Thyroid gland (tissue), 4 donors: ENCODE measurements around the gene CSH1. TPM values are rescaled to one million over a fixed set of nuclear protein-coding genes. Genes with fewer than 3 reads are reported as not detected.
"Not testable (repeated sequence)": the region's sequence is repeated elsewhere in the genome, so short reads cannot be mapped to it uniquely, and the experiment has no call there.

Experiments used
- DNase-seq, 2 donors: peaks; one replicate each; pipeline ENCODE4 v3.0.0-alpha.2; 2019
- H3K27ac ChIP-seq, 3 donors: fragments of 200-600 bp; sonication (generic); 1 replicate in 2 of 3; 2 replicates in 1 of 3; pipeline ENCODE4 v1.5.1; 2016 to 2019; ENCODE audit warnings: mild to moderate bottlenecking in 1 of 3, moderate library complexity in 1 of 3
- H3K27me3 ChIP-seq: fragments of 200-600 bp; sonication (generic); one replicate; pipeline ENCODE4 v1.5.1; 2019
- H3K36me3 ChIP-seq, 2 donors: fragments of 200-600 bp; sonication (generic); one replicate each; pipeline ENCODE4 v1.5.1; 2016 to 2019
- H3K4me1 ChIP-seq, 2 donors: fragments of 200-600 bp; sonication (generic); one replicate each; pipeline ENCODE4 v1.5.1; 2017 to 2019
- H3K4me3 ChIP-seq, 3 donors: fragments of 200-600 bp; sonication (generic); replicated peaks in 1 of 3; 1 replicate in 2 of 3; 2 replicates in 1 of 3; pipeline ENCODE4 v1.5.1; 2016; ENCODE audit warnings: mild to moderate bottlenecking in 1 of 3
- H3K9me3 ChIP-seq: fragments of 200-600 bp; sonication (generic); one replicate; pipeline ENCODE4 v1.5.1; 2017
- POLR2A ChIP-seq, 2 donors: fragments of 450-650 bp; IDR thresholded peaks; one replicate each; pipeline ENCODE4 v1.6.1; 2017; ENCODE audit warnings: antibody characterized with exemption in 2 of 2, mild to moderate bottlenecking in 2 of 2, moderate library complexity in 1 of 2
- WGBS, 2 donors: methylation state at CpG; one replicate each; pipeline ENCODE4 v1.1.5; 2017; 5-methylcytosine and 5-hydroxymethylcytosine counted together
- intact Hi-C: fragments of 100-400 bp; cut with DNase I; formaldehyde crosslinking; loops from one replicate; pipeline ENCODE4 v1.15.1; 2023
- total RNA-seq, 4 donors: library from RNA; depleted of rRNA; stranded (reverse); fragments of >200 nt; gene quantifications; one replicate each; pipeline ENCODE4 v1.2.3, GENCODE V29; 2016
- TF ChIP-seq, protein P1 (sequence below), 6 experiments: fragments of 200-600 bp in 3 of 6; fragments of 450-650 bp in 3 of 6; sonication (generic) in 3 of 6; IDR thresholded peaks; one replicate each; pipeline ENCODE4 v1.5.1; 2016 to 2019; ENCODE audit warnings: antibody characterized with exemption in 6 of 6, mild to moderate bottlenecking in 2 of 6, inconsistent platforms in 1 of 6, moderate library complexity in 1 of 6

The CSH1 gene
- total RNA-seq, 4 donors from 2014 or later, result not detected

DNA sequence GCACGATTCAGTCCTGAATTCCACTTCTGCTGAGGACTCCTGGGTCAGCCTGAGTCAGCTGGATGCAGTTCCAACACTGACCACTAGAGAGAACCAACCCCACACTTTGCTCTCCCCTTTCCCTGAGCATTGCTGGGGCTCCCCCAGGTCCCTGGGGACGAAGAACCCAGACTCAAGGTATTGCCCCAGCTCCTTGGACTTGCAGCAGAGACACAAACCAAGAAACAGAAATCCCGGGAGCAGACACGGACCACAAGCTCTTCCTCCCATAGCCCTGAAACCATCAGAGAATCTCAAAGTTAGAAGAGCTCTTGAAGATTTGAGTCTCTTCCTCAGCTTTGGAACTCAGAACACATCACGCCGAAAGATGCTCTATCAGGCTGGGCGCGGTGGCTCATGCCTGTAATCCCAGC lies 22.9 kb upstream of the CSH1 start:
- H3K27ac ChIP-seq, result no peak overlapping the region
- H3K9me3 ChIP-seq, result no peaks in the 10 kb centered on the region
- no peak overlapping the region for H3K4me3 ChIP-seq
- TF ChIP-seq, protein P1, sequence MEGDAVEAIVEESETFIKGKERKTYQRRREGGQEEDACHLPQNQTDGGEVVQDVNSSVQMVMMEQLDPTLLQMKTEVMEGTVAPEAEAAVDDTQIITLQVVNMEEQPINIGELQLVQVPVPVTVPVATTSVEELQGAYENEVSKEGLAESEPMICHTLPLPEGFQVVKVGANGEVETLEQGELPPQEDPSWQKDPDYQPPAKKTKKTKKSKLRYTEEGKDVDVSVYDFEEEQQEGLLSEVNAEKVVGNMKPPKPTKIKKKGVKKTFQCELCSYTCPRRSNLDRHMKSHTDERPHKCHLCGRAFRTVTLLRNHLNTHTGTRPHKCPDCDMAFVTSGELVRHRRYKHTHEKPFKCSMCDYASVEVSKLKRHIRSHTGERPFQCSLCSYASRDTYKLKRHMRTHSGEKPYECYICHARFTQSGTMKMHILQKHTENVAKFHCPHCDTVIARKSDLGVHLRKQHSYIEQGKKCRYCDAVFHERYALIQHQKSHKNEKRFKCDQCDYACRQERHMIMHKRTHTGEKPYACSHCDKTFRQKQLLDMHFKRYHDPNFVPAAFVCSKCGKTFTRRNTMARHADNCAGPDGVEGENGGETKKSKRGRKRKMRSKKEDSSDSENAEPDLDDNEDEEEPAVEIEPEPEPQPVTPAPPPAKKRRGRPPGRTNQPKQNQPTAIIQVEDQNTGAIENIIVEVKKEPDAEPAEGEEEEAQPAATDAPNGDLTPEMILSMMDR (IDR thresholded peaks at IDR 0.05), result peak; percentile 90 to 96 (median 94)
- no peak for TF ChIP-seq POLR2A (IDR thresholded peaks at IDR 0.05)
- H3K36me3 ChIP-seq, result no peaks in the 10 kb centered on the region
- intact Hi-C loops, result loop anchor here (5.0 kb wide), 1 partner anchor 108 kb away; no protein-coding TSS in a partner anchor
- peak; percentile 51 to 54 for DNase-seq
- 39 to 45% methylated on average over 8 of the region's 8 CpGs for WGBS, 2 donors
- no peaks in the 10 kb centered on the region for H3K27me3 ChIP-seq
- H3K4me1 ChIP-seq, result no peaks in the 10 kb centered on the region

DNA sequence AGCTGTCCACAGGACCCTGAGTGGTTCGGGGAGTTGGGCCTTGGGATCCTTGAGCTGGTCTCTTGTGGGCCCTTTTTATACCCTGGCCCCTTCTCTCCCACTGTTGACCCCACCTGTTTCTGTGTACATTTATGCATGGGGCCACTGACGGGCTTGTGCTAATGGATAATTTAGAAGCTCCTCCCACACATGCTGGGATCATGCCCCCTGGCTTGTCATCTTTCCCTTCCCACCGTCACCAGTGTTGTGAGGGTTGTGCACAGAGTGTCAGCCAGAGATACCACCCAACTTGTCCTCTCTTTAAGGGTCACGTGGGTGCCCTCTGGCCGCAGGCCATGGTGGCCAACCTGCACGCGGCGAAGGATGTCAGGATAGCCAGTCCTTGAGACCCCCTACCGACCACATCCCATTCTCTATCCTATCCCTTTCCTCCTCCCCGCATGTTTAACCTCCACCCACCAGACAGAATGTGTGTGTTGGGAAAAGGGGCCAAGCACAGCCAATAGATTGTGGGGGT lies 22.5 kb upstream of the CSH1 start, which contains the start of gene GH1:
TSS of gene GH1 (minus strand) at position 51 of the 517 bp plus-strand sequence. CDS start 63 bp downstream, outside the sequence.
- DNase-seq, H3K4me1 ChIP-seq, H3K4me3 ChIP-seq, H3K27ac ChIP-seq, H3K27me3 ChIP-seq, H3K9me3 ChIP-seq, H3K36me3 ChIP-seq: not testable (repeated sequence)
- intact Hi-C loops, result loop anchor here (5.0 kb wide), 1 partner anchor 108 kb away; no protein-coding TSS in a partner anchor
- 56 to 60% methylated on average over 10 of the region's 10 CpGs for WGBS, 2 donors

- H3K9me3 ChIP-seq, result no peaks in the 10 kb centered on the region
- intact Hi-C loops, result loop anchor here (5.0 kb wide), 1 partner anchor 109 kb away; no protein-coding TSS in a partner anchor
- WGBS, 2 donors, result 71 to 77% methylated on average over 10 of the region's 10 CpGs
Observed at GRCh38 chr17:63918305-63918704, 21.9 kb upstream of the CSH1 start.

GRCh38 chr17:63917646-63918045 lies 21.3 kb upstream of the CSH1 start:
- no peak overlapping the region for H3K27ac ChIP-seq
- TF ChIP-seq, protein P1 (IDR thresholded peaks at IDR 0.05), result no peak
- no peak for TF ChIP-seq POLR2A (IDR thresholded peaks at IDR 0.05)
- WGBS, 2 donors, result 74 to 88% methylated on average over 7 to 12 of the region's 13 CpGs
- H3K9me3 ChIP-seq, result no peaks in the 10 kb centered on the region
- DNase-seq, result no peak
- H3K27me3 ChIP-seq, result no peaks in the 10 kb centered on the region
- H3K4me1 ChIP-seq, result no peaks in the 10 kb centered on the region
- intact Hi-C loops, result loop anchor here (5.0 kb wide), 1 partner anchor 110 kb away; no protein-coding TSS in a partner anchor
- H3K36me3 ChIP-seq, result no peaks in the 10 kb centered on the region
- no peak overlapping the region for H3K4me3 ChIP-seq

More at GRCh38 chr17:63918305-63918704, 21.9 kb upstream of the CSH1 start:
- DNase-seq, result no peak
- Histone ChIP-seq H3K36me3 (no peaks in the 10 kb centered on the region), H3K27ac (no peak overlapping the region), H3K4me1 (no peaks in the 10 kb centered on the region), H3K4me3 (no peak overlapping the region), H3K27me3 (no peaks in the 10 kb centered on the region)
- TF ChIP-seq, protein P1 (IDR thresholded peaks at IDR 0.05), result no peak
- no peak for TF ChIP-seq POLR2A (IDR thresholded peaks at IDR 0.05)

GRCh38 chr17:63917206-63917605 lies 20.8 kb upstream of the CSH1 start:
- H3K36me3 ChIP-seq, H3K4me1 ChIP-seq, H3K27me3 ChIP-seq, H3K27ac ChIP-seq, H3K9me3 ChIP-seq, H3K4me3 ChIP-seq, DNase-seq: not testable (repeated sequence)
- WGBS, 2 donors, result 94% methylated on average over 9 to 11 of the region's 11 CpGs
- intact Hi-C loops, result loop anchor here (5.0 kb wide), 1 partner anchor 110 kb away; no protein-coding TSS in a partner anchor

GRCh38 chr17:63916566-63917185 lies 20.3 kb upstream of the CSH1 start:
- no peak overlapping the region for H3K27ac ChIP-seq
- H3K4me3 ChIP-seq, result no peak overlapping the region
- no peak for DNase-seq
- TF ChIP-seq POLR2A (IDR thresholded peaks at IDR 0.05), result no peak
- TF ChIP-seq, protein P1 (IDR thresholded peaks at IDR 0.05), result no peak
- H3K27me3 ChIP-seq, result no peaks in the 10 kb centered on the region
- H3K9me3 ChIP-seq, result no peaks in the 10 kb centered on the region
- H3K4me1 ChIP-seq, result no peaks in the 10 kb centered on the region
- WGBS, 2 donors, result 80 to 85% methylated on average over 11 to 12 of the region's 12 CpGs
- H3K36me3 ChIP-seq, result no peaks in the 10 kb centered on the region
- intact Hi-C loops, result loop anchor here (5.0 kb wide), 1 partner anchor 111 kb away; no protein-coding TSS in a partner anchor

GRCh38 chr17:63915753-63916152 lies 19.4 kb upstream of the CSH1 start:
- H3K36me3 ChIP-seq, H3K27ac ChIP-seq, DNase-seq, H3K9me3 ChIP-seq, H3K27me3 ChIP-seq, H3K4me1 ChIP-seq, H3K4me3 ChIP-seq: not testable (repeated sequence)
- intact Hi-C loops, result loop anchor here (5.0 kb wide), 1 partner anchor 112 kb away; no protein-coding TSS in a partner anchor
- 50 to 61% methylated on average over 10 of the region's 10 CpGs for WGBS, 2 donors
